COR-L47 (cell line): Measurements from ENCODE around the gene SLC39A3.

ENCODE experiments used
- DNase-seq: peaks from one replicate; lab custom pipeline; 2025; lab: John Stamatoyannopoulos, UW

Gene SLC39A3

GRCh38 chr19:2739602-2740313 lies at the start of gene SLC39A3:
Gene SLC39A3, minus strand, starts transcription at chr19:2740017. Its CDS starts 2,760 bp downstream, at chr19:2737257.
- DNase-seq, result peak; percentile 94

- DNase-seq, result no peak
These were observed 48.4 kb upstream of the SLC39A3 start for GRCh38 chr19:2788237-2788636.

GRCh38 chr19:2787115-2787514 lies 47.3 kb upstream of the SLC39A3 start:
- no peak for DNase-seq

- peak; percentile 99 for DNase-seq
These were observed 45.6 kb upstream of the SLC39A3 start, which contains the start of gene THOP1 for GRCh38 chr19:2785244-2785997. Gene THOP1, plus strand, starts transcription at chr19:2785503. Its CDS starts 160 bp downstream, at chr19:2785663.

- no peak for DNase-seq
These were observed 43.9 kb upstream of the SLC39A3 start for GRCh38 chr19:2783781-2784145.

GRCh38 chr19:2782936-2783780 lies 43.3 kb upstream of the SLC39A3 start, which contains the start of gene SGTA:
Gene SGTA, minus strand, starts transcription at chr19:2783273. Its CDS starts 14,205 bp downstream, at chr19:2769068.
- DNase-seq, result peak; percentile 99

GRCh38 chr19:2782329-2782935 lies 42.6 kb upstream of the SLC39A3 start:
- DNase-seq, result no peak

GRCh38 chr19:2780284-2780683 lies 40.5 kb upstream of the SLC39A3 start:
- no peak for DNase-seq

- DNase-seq, result no peak
These were observed 39.4 kb upstream of the SLC39A3 start for GRCh38 chr19:2779121-2779740.

GRCh38 chr19:2777952-2778683 lies 38.3 kb upstream of the SLC39A3 start:
- no peak for DNase-seq

GRCh38 chr19:2775556-2776430 lies 36.0 kb upstream of the SLC39A3 start:
- DNase-seq, result no peak

GRCh38 chr19:2774953-2775555 lies 35.2 kb upstream of the SLC39A3 start:
- no peak for DNase-seq

- no peak for DNase-seq
These were observed 34.4 kb upstream of the SLC39A3 start for GRCh38 chr19:2774083-2774679.

- DNase-seq, result no peak
These were observed 32.2 kb upstream of the SLC39A3 start for GRCh38 chr19:2771786-2772674.

GRCh38 chr19:2770055-2771013 lies 30.5 kb upstream of the SLC39A3 start:
- DNase-seq, result no peak

GRCh38 chr19:2769218-2769617 lies 29.4 kb upstream of the SLC39A3 start:
- no peak for DNase-seq
